ENCODE measurements around the gene THEM4. TPM values are rescaled to one million over a fixed set of nuclear protein-coding genes. Genes with fewer than 3 reads are reported as not detected.

THEM4 gene
- total RNA-seq, 2 experiments from 2014 or later: 20.1 to 22.0 TPM

- H3K27me3 Mint-ChIP-seq (ENCODE audit: low read depth): no peaks in the 10 kb centered on the region
- peaks cover 55% of the 10 kb centered on the region for H3K4me1 Mint-ChIP-seq (ENCODE audit: low read depth)
- intact Hi-C loops (cut with micrococcal nuclease): loop anchor here (1.0 to 10.0 kb wide), 3 partner anchors 9 to 635 kb away; partner anchors contain the start of genes PIP5K1A, TDRKH and VPS72
- peak; percentile 62 for DNase-seq
- peak overlapping the region; percentile 41 for H3K4me3 Mint-ChIP-seq
- peak overlapping the region; percentile 81 for H3K27ac Mint-ChIP-seq
- no peaks in the 10 kb centered on the region for H3K9me3 Mint-ChIP-seq
- H3K36me3 Mint-ChIP-seq (ENCODE audit: low read depth): no peaks in the 10 kb centered on the region
- CTCF ChIA-PET: interaction anchor here (0.5 to 1.4 kb wide), 3 partner anchors 15 to 52 kb away, joined by 3 to 4 read pairs (median 3); no protein-coding TSS in a partner anchor
These were observed 79.8 kb downstream of the THEM4 start for GRCh38 chr1:151829352-151830046.

- H3K27me3 Mint-ChIP-seq (ENCODE audit: low read depth): no peaks in the 10 kb centered on the region
- intact Hi-C loops (cut with micrococcal nuclease): loop anchor here (1.0 to 2.0 kb wide), 2 partner anchors 9 to 38 kb away; partner anchors contain the start of gene TDRKH
- H3K36me3 Mint-ChIP-seq (ENCODE audit: low read depth): no peaks in the 10 kb centered on the region
- peak; percentile 35 for DNase-seq
- CTCF ChIA-PET: interaction anchor here (1.4 kb wide), 1 partner anchor 14 kb away, joined by 3 read pairs; no protein-coding TSS in a partner anchor
- peak overlapping the region; percentile 81 for H3K27ac Mint-ChIP-seq
- H3K9me3 Mint-ChIP-seq: no peaks in the 10 kb centered on the region
- peaks cover 51% of the 10 kb centered on the region for H3K4me1 Mint-ChIP-seq (ENCODE audit: low read depth)
- peak overlapping the region; percentile 41 for H3K4me3 Mint-ChIP-seq
These were observed 80.4 kb downstream of the THEM4 start for GRCh38 chr1:151828921-151829320.

GRCh38 chr1:151827853-151828252 lies 81.5 kb downstream of the THEM4 start:
- Mint-ChIP-seq H3K27me3 (ENCODE audit: low read depth) (no peaks in the 10 kb centered on the region), H3K4me3 (no peak overlapping the region), H3K4me1 (ENCODE audit: low read depth) (peaks cover 44% of the 10 kb centered on the region), H3K9me3 (no peaks in the 10 kb centered on the region), H3K27ac (peak overlapping the region; percentile 31), H3K36me3 (ENCODE audit: low read depth) (no peaks in the 10 kb centered on the region)
- CTCF ChIA-PET: interaction anchor here (1.2 to 1.7 kb wide), 2 partner anchors 8 to 18 kb away, joined by 3 to 8 read pairs; no protein-coding TSS in a partner anchor
- no peak for DNase-seq
- intact Hi-C loops (cut with micrococcal nuclease): loop anchor here (2.0 kb wide), 1 partner anchor 37 kb away; the partner anchor contains the start of gene TDRKH

GRCh38 chr1:151825751-151826660 lies 83.3 kb downstream of the THEM4 start:
- intact Hi-C loops (cut with micrococcal nuclease): no loop called here
- Mint-ChIP-seq H3K27me3 (ENCODE audit: low read depth) (no peaks in the 10 kb centered on the region), H3K27ac (no peak overlapping the region)

GRCh38 chr1:151825204-151825603 lies 84.1 kb downstream of the THEM4 start:
- intact Hi-C loops (cut with micrococcal nuclease): no loop called here
- no peak overlapping the region for H3K4me3 Mint-ChIP-seq

More at GRCh38 chr1:151825751-151826660, 83.3 kb downstream of the THEM4 start:
- CTCF ChIA-PET: interaction anchor here (1.7 kb wide), 1 partner anchor 10 kb away, joined by 8 read pairs; no protein-coding TSS in a partner anchor
- H3K36me3 Mint-ChIP-seq (ENCODE audit: low read depth): no peaks in the 10 kb centered on the region
- no peak for DNase-seq
- no peaks in the 10 kb centered on the region for H3K9me3 Mint-ChIP-seq
- H3K4me1 Mint-ChIP-seq (ENCODE audit: low read depth): peaks cover 61% of the 10 kb centered on the region
- no peak overlapping the region for H3K4me3 Mint-ChIP-seq

More at GRCh38 chr1:151825204-151825603, 84.1 kb downstream of the THEM4 start:
- Mint-ChIP-seq H3K27ac (no peak overlapping the region), H3K4me1 (ENCODE audit: low read depth) (peaks cover 62% of the 10 kb centered on the region), H3K36me3 (ENCODE audit: low read depth) (no peaks in the 10 kb centered on the region), H3K27me3 (ENCODE audit: low read depth) (no peaks in the 10 kb centered on the region), H3K9me3 (no peaks in the 10 kb centered on the region)
- CTCF ChIA-PET: no interaction called here
- DNase-seq: no peak

Other genes with a start within 250 kb of the THEM4 start
- gene CELF3, start 192.7 kb downstream of the THEM4 start, total RNA-seq: not detected
- gene RIIAD1, start 188.0 kb downstream of the THEM4 start, total RNA-seq: not detected
- gene MRPL9, start 146.0 kb downstream of the THEM4 start, total RNA-seq: 100 to 1,000 TPM; 157 to 160 TPM
- gene TDRKH, start 119.0 kb downstream of the THEM4 start, total RNA-seq: 10 to 100 TPM; 22.0 to 22.5 TPM
- gene LINGO4, start 104.1 kb downstream of the THEM4 start, total RNA-seq: under 1 TPM in 1 of 2 experiments, not detected in 1; 0.07 TPM
- 1 to 10 TPM; 1.4 to 1.6 TPM for gene RORC, start 77.7 kb downstream of the THEM4 start, total RNA-seq
- 1 to 10 TPM; 2.3 to 2.7 TPM for gene C2CD4D, start 69.7 kb downstream of the THEM4 start, total RNA-seq
- not detected for gene THEM5, start 55.8 kb downstream of the THEM4 start, total RNA-seq
- gene S100A10, start 84.3 kb upstream of the THEM4 start, total RNA-seq: 100 to 1,000 TPM; 159 to 170 TPM
- gene S100A11, start 127.5 kb upstream of the THEM4 start, total RNA-seq: 100 to 1,000 TPM; 229 to 235 TPM
- gene TCHHL1, start 179.6 kb upstream of the THEM4 start, total RNA-seq: not detected
- gene TCHH, start 205.9 kb upstream of the THEM4 start, total RNA-seq: not detected
- gene RPTN, start 249.7 kb upstream of the THEM4 start, total RNA-seq: not detected